Measurements from ENCODE around the gene TNFSF8.

Gene TNFSF8

GRCh38 chr9:114930056-114930812 lies at the start of gene TNFSF8:
TNFSF8 (minus strand) TSS chr9:114930591; CDS start chr9:114930303, 288 bp downstream.
- DNase-seq (ENCODE audit: insufficient read length, low spot score) (no peak), FAIRE-seq (no peak)

GRCh38 chr9:114973216-114973615 lies 42.8 kb upstream of the TNFSF8 start:
- FAIRE-seq (no peak), DNase-seq (ENCODE audit: insufficient read length, low spot score) (no peak)

GRCh38 chr9:114972510-114973136 lies 42.2 kb upstream of the TNFSF8 start:
- FAIRE-seq (no peak), DNase-seq (ENCODE audit: insufficient read length, low spot score) (no peak)

- FAIRE-seq, result no peak
- DNase-seq (ENCODE audit: insufficient read length, low spot score), result no peak
These were observed 38.9 kb upstream of the TNFSF8 start for GRCh38 chr9:114969269-114969668.

GRCh38 chr9:114968671-114969070 lies 38.3 kb upstream of the TNFSF8 start:
- peak; percentile 8 for DNase-seq (ENCODE audit: insufficient read length, low spot score)
- no peak for FAIRE-seq

GRCh38 chr9:114965564-114965963 lies 35.2 kb upstream of the TNFSF8 start:
- DNase-seq (ENCODE audit: insufficient read length, low spot score) (no peak), FAIRE-seq (no peak)

- no peak for FAIRE-seq
- no peak for DNase-seq (ENCODE audit: insufficient read length, low spot score)
These were observed 32.4 kb upstream of the TNFSF8 start for GRCh38 chr9:114962809-114963208.

GRCh38 chr9:114960276-114960675 lies 29.9 kb upstream of the TNFSF8 start:
- no peak for FAIRE-seq
- DNase-seq (ENCODE audit: insufficient read length, low spot score), result no peak

GRCh38 chr9:114958844-114959235 lies 28.4 kb upstream of the TNFSF8 start:
- FAIRE-seq, result no peak
- DNase-seq (ENCODE audit: insufficient read length, low spot score), result no peak

- no peak for FAIRE-seq
- DNase-seq (ENCODE audit: insufficient read length, low spot score), result no peak
These were observed 27.8 kb upstream of the TNFSF8 start for GRCh38 chr9:114958021-114958843.

- DNase-seq (ENCODE audit: insufficient read length, low spot score), result no peak
- FAIRE-seq, result no peak
These were observed 27.2 kb upstream of the TNFSF8 start for GRCh38 chr9:114957558-114957957.

GRCh38 chr9:114954956-114955582 lies 24.7 kb upstream of the TNFSF8 start:
- DNase-seq (ENCODE audit: insufficient read length, low spot score), result no peak
- no peak for FAIRE-seq

- DNase-seq (ENCODE audit: insufficient read length, low spot score), result peak; percentile 20
- no peak for FAIRE-seq
These were observed 23.6 kb upstream of the TNFSF8 start for GRCh38 chr9:114953959-114954358.

- FAIRE-seq, result no peak
- DNase-seq (ENCODE audit: insufficient read length, low spot score), result no peak
These were observed 22.7 kb upstream of the TNFSF8 start for GRCh38 chr9:114953046-114953445.

GRCh38 chr9:114950761-114951160 lies 20.4 kb upstream of the TNFSF8 start:
- FAIRE-seq, result no peak

GRCh38 chr9:114947058-114947457 lies 16.7 kb upstream of the TNFSF8 start:
- FAIRE-seq, result no peak
- no peak for DNase-seq (ENCODE audit: insufficient read length, low spot score)

More at GRCh38 chr9:114950761-114951160, 20.4 kb upstream of the TNFSF8 start:
- DNase-seq (ENCODE audit: insufficient read length, low spot score), result no peak

- DNase-seq (ENCODE audit: insufficient read length, low spot score), result no peak
- no peak for FAIRE-seq
These were observed 15.4 kb upstream of the TNFSF8 start for GRCh38 chr9:114945616-114946412.

GRCh38 chr9:114941376-114941775 lies 11.0 kb upstream of the TNFSF8 start:
- FAIRE-seq, result no peak
- DNase-seq (ENCODE audit: insufficient read length, low spot score), result no peak

GRCh38 chr9:114938687-114939575 lies 8.5 kb upstream of the TNFSF8 start:
- DNase-seq (ENCODE audit: insufficient read length, low spot score) (no peak), FAIRE-seq (no peak)

Measured in HTR-8/SVneo (cell line).